ENCODE data around the gene PARD3.
"Not testable (repeated sequence)": the region's sequence is repeated elsewhere in the genome, so short reads cannot be mapped to it uniquely, and the experiment has no call there.

Gene PARD3

DNA sequence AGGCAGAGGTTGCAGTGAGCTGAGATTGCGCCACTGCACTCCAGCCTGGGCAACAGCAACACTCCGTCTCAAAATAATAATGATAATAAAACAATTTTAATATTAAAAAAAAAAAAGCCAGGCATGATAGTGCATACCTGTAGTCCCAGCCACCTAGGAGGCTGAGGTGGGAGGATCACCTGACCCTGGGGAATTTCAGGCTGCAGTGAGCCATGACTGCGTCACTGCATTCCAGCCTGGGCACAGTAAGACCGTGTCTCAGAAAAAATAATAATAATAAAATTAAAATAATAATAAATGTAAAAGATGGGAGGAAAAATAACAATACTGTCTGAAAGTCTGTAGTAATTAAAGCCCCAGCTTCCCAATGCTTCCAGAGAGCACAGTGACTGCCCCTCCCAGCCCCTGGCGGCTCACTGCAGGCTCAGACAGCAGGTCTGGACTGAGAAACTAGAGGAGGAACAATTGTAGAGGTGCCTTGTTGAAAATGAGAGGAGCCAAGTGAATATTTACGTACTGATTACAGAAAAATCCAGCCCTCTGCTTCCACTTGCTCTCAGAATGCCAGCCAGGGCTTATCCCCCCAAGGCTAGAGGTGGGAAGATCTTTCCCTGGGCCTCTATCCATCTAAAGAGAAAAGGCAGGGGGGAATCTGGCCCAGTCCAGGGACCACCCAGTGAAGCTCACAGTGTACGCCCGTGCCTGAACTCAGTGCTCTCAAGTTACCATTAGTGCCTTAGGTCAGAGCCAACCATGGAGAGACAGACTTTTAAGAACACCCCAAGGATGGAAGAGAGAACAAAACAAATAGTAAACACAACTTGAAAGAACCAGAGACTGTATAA, 112.8 kb downstream of the PARD3 start:
- Mint-ChIP-seq H3K9me3 (ENCODE audit: low read depth) (no peaks in the 10 kb centered on the region), H3K4me1 (ENCODE audit: low read depth) (peaks cover 3% of the 10 kb centered on the region), H3K4me3 (no peak overlapping the region), H3K27me3 (peaks cover 2% of the 10 kb centered on the region), H3K36me3 (no peaks in the 10 kb centered on the region), H3K27ac (no peak overlapping the region)

DNA sequence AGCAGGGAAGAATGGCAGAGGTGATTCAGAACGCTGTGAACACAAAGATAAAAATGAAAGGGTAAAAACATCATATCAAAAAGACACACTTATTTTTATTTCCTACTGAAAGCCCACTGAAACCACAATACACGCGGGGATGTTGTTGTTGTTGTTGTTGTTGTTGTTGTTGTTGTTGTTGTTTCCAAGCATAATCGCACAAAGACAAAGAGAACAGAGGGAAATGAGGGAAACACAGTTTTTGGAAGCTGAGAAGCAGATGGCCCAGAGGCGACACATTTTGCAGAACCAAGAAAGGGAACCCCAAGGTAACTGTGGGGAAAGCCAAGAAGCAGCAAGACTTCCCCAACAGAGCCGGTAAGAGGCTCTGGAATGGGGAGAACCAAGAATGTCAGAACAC, 113.9 kb downstream of the PARD3 start:
- Mint-ChIP-seq H3K27me3 (peaks cover 2% of the 10 kb centered on the region), H3K36me3 (no peaks in the 10 kb centered on the region), H3K27ac (no peak overlapping the region), H3K4me3 (no peak overlapping the region), H3K4me1 (ENCODE audit: low read depth) (peaks cover 3% of the 10 kb centered on the region), H3K9me3 (ENCODE audit: low read depth) (no peaks in the 10 kb centered on the region)

DNA sequence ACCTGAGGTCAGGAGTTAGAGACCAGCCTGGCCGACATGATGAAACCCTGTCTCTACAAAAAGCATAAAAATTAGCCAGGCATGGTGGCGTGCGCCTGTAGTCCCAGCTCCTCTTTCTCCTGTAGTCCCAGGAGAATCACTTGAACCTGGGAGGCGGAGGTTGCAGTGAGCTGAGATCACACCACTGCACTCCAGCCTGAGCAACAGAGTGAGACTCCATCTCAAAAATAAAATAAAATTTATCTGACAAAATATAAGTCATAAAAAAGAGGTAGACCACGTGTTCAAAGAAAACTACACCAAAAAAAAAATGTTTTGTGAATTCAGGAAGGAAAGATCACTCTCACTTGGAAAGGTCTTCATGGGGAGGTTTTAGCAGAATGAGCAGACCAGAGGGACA, 114.3 kb downstream of the PARD3 start:
- not testable (repeated sequence) for H3K9me3 Mint-ChIP-seq (ENCODE audit: low read depth); H3K27ac Mint-ChIP-seq; H3K4me3 Mint-ChIP-seq

DNA sequence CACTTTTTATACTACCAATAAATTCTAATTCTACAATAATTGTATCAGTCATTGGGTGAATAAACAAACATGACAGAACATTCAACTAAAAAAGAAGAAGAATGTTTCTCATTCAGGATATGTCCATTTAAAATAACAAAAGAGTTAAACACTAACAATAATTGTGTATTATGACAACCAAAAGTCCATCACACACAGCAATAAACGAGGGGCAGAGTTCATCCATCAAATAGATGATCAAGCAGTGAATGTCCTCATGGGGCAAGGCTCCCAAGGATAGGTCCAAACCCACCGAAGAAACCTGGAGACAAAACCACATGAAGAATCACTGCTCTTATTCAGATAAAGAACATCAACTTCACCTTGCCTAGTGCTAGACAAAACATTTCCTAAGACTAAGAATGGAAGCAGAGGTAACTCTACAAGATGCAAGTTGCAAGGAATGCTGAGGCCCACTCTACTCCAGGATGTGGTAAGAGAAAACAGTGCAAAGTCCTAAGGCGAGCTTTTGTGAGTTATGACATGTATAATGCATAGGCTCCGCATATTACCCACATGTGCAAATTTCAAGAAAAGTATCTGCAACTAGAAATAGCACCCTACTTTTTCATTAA, 115.1 kb downstream of the PARD3 start:
- no peaks in the 10 kb centered on the region for H3K36me3 Mint-ChIP-seq
- peaks cover 2% of the 10 kb centered on the region for H3K27me3 Mint-ChIP-seq
- H3K27ac Mint-ChIP-seq = no peak overlapping the region
- H3K9me3 Mint-ChIP-seq (ENCODE audit: low read depth) = no peaks in the 10 kb centered on the region
- no peaks in the 10 kb centered on the region for H3K4me1 Mint-ChIP-seq (ENCODE audit: low read depth)
- H3K4me3 Mint-ChIP-seq = no peak overlapping the region

More for the DNA sequence above, 114.3 kb downstream of the PARD3 start:
- H3K27me3 Mint-ChIP-seq; H3K36me3 Mint-ChIP-seq; H3K4me1 Mint-ChIP-seq (ENCODE audit: low read depth): not testable (repeated sequence)

DNA sequence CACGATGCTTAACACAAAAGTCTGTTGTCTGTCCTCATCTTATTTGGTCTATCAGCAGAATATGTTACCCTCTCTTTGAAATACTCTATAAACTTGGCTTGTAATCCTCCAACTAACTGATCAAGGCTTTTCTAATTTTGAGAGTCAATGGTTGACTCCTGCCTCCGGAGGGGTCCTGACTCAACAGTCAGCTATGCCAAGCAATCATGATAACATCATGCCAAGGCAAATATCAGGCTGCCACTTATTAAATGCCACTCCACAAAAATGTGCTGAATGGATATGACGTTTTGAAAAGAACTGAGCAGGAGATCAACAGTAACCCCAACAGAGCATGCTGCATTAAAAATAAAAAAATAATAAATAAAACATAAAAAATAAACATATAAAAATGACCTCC, 116.1 kb downstream of the PARD3 start:
- no peaks in the 10 kb centered on the region for H3K9me3 Mint-ChIP-seq (ENCODE audit: low read depth)
- peaks cover 2% of the 10 kb centered on the region for H3K27me3 Mint-ChIP-seq
- no peaks in the 10 kb centered on the region for H3K36me3 Mint-ChIP-seq
- no peak overlapping the region for H3K27ac Mint-ChIP-seq
- H3K4me3 Mint-ChIP-seq = no peak overlapping the region
- no peaks in the 10 kb centered on the region for H3K4me1 Mint-ChIP-seq (ENCODE audit: low read depth)

DNA sequence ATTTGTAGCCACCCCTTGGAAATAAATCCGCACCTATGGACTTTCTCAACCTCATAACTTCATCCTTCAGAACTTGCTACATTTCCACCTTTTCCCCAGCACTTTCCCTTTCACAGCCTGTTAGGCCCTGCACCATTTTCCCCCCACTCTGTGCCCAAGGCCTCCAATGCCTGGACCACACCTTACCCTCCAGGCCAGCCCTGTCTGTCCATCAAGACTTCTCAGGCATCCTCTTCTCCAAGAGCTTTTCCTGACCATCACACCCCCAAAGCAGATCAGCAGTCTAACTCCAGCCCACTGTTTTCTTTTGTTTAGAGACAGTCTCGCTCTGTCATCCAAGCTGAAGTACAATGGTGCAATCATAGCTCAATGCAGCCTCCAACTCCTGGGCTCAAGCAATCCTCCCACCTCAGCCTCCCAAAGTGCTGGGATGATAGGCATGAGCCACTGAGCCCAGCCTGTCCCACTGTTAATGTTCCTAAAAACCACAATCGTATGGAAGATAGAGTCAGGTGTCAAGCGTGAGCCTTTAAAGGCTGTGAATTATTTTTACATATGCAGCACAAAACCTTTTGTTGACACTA, 116.8 kb downstream of the PARD3 start:
- Mint-ChIP-seq H3K27ac (no peak overlapping the region), H3K4me3 (no peak overlapping the region), H3K27me3 (peaks cover 2% of the 10 kb centered on the region), H3K36me3 (no peaks in the 10 kb centered on the region), H3K4me1 (ENCODE audit: low read depth) (no peaks in the 10 kb centered on the region), H3K9me3 (ENCODE audit: low read depth) (no peaks in the 10 kb centered on the region)

DNA sequence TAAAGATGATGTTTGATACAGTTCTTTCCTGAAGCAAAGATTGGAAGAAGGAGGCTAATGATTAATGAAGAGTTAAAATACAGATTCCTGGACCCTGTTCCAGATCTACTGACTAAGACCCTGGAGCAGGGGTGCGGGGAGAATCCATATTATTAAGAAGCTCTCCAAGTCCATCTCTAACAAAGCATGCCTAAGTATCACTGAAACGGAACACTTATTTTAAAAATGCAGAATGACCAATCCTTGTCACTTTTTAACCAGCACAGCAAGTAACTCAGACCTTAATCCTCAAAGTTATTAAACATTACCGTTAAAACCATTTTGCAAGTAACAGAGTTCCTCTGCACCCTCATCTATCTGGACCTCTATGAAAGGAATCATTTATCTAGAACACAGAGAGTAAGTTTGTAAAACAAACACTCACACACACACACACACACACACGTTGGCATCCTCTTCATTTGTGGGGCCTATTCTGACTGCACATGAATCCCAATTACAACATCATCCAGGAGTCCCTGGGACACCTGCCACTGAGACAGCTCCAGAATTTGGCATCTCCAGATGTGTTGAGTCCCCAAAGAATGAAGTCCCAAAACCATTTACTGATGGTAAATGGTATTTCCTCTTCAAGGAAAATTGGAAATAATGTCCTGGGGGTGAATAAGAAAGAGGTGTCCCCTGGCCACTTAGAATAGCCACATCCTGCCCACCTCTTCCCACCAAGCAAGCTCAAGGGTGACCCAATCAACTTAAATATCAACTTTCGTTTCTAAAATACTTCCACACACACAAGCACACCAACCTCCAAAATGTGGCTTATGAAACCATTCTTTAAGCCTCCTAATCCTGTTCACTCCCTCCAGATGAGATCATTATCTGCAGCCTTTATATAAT, 117.5 kb downstream of the PARD3 start:
- Mint-ChIP-seq H3K36me3 (no peaks in the 10 kb centered on the region), H3K4me3 (no peak overlapping the region), H3K9me3 (ENCODE audit: low read depth) (no peaks in the 10 kb centered on the region), H3K27me3 (peaks cover 2% of the 10 kb centered on the region), H3K27ac (no peak overlapping the region), H3K4me1 (ENCODE audit: low read depth) (no peaks in the 10 kb centered on the region)

DNA sequence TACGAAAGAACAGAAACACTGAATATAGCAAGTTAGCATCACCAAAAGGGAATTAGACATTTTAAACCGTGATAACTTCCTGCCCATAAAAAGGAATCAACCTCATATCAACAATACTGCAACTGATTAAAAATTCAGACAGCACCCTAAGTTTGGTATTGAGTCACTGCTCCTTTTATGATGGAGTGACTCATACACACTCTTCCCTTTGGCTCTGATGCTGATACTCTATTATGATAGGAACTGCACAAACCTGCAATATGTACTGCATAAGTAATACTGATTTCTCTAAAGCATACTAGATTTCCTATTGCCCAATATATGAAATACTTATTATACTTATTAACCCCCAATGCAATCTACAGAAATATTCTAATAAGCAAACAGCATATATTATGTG, 118.7 kb downstream of the PARD3 start:
- no peaks in the 10 kb centered on the region for H3K4me1 Mint-ChIP-seq (ENCODE audit: low read depth)

DNA sequence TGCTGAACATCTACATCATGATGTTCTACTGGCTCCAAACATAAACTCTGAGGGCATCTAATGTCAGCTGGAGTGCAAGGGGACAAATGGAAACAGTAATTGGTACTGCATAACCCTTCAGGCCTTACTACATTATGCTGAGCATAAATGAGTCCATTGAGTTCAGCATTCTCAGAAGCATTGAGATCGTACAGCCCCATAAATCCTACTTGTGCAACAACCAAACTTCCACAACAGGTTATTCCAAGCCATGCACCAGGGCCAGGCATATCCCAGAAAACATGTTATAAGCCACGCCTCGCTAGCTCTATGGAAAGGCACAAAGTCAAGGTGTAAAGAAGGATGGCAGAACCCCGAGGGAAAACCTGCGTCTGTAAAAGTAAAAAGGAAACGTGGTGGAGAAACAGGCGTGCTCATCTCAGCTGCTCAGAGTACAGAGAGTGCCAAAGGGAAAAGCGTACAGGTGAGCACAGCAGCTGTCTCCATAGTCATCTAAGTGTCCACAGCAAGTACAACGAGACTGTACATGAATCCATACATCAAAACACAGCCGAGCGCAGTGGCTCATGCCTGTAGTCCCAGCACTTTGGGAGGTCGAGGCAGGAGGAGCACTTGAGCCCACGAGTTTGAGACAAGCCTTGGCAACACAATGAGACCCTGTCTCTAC, 124.6 kb downstream of the PARD3 start:
- no peak overlapping the region for H3K4me3 Mint-ChIP-seq
- H3K4me1 Mint-ChIP-seq (ENCODE audit: low read depth) = no peaks in the 10 kb centered on the region
- H3K9me3 Mint-ChIP-seq (ENCODE audit: low read depth) = no peaks in the 10 kb centered on the region
- H3K27me3 Mint-ChIP-seq = no peaks in the 10 kb centered on the region
- no peaks in the 10 kb centered on the region for H3K36me3 Mint-ChIP-seq
- no peak overlapping the region for H3K27ac Mint-ChIP-seq

More for the DNA sequence above, 118.7 kb downstream of the PARD3 start:
- H3K27ac Mint-ChIP-seq = no peak overlapping the region
- H3K36me3 Mint-ChIP-seq = no peaks in the 10 kb centered on the region
- no peaks in the 10 kb centered on the region for H3K9me3 Mint-ChIP-seq (ENCODE audit: low read depth)
- H3K4me3 Mint-ChIP-seq = no peak overlapping the region
- peaks cover 2% of the 10 kb centered on the region for H3K27me3 Mint-ChIP-seq

DNA sequence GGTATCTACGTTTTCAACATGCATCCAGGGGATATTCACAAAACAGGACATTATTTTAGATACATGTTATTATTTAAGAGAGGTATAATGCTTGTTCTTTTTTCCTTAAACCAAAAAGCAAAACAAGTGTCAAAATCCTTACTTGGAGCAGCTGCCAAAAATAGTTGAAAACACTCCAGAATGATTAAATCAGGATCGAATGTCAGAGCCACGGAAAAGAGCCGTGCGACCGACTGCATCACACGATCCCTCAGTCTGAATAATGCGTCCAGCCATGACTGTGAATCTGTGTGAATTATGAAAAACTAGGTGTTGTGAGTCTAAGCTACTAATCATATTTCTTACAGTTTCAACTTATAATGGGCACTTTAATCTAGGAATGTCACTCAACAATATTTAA, 126.0 kb downstream of the PARD3 start:
- Mint-ChIP-seq H3K9me3 (ENCODE audit: low read depth) (no peaks in the 10 kb centered on the region), H3K27me3 (no peaks in the 10 kb centered on the region), H3K36me3 (no peaks in the 10 kb centered on the region), H3K27ac (no peak overlapping the region), H3K4me3 (no peak overlapping the region), H3K4me1 (ENCODE audit: low read depth) (no peaks in the 10 kb centered on the region)

DNA sequence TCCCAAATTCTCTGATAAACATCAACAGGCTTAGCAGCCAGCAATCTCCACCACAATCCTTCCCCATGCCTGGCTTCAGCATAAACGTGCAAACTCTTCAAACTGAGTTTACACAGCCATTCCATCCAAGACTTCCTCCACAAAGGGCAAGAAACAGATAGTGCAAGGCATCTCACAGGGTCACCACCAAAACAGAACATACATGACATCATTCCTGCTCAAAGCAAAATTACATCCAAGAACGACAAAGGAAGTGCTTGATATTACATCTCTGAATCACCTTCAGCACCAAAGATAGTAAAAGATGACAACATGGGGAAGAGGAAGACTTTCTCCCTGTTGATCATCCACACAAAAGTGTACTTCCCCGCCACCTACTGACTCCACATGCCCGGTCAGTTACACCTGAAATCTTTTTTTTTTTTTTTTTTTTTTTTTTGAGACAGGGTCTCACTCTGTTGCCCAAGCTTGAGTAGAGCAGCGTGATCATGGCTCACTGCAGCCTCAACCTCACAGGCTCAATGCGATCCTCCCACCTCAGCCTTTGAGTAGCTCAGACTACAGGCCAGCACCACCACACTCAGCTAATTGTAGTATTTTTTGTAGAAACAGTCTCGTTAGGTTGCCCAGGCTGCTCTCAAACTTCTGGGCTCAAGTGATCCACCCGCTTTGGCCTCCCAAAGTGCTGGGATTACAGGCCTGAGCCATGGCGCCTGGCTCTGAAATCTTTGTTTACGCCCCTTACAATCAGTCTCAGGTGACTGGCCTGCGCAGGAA, 127.5 kb downstream of the PARD3 start:
- no peaks in the 10 kb centered on the region for H3K9me3 Mint-ChIP-seq (ENCODE audit: low read depth)
- no peak overlapping the region for H3K4me3 Mint-ChIP-seq
- H3K36me3 Mint-ChIP-seq = no peaks in the 10 kb centered on the region

DNA sequence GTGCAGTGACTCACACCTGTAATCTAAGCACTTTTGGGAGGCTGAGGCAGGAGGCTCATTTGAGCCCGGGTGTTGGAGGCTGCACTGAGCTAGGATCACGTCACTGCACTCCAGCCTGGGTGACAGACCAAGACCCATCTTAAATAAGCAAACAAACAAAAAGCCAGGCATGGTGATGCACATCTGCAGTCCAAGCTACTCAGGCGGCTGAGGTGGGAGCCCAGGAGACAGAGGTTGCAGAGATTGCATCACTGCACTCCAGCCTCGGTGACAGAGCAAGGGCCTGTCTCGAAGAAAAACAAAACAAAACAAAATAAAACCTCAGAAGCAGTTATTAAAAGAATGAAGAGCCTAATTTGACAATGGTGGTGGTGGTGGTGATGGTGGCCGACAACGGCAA, 132.5 kb downstream of the PARD3 start:
- no peaks in the 10 kb centered on the region for H3K9me3 Mint-ChIP-seq (ENCODE audit: low read depth)
- no peaks in the 10 kb centered on the region for H3K36me3 Mint-ChIP-seq
- no peaks in the 10 kb centered on the region for H3K27me3 Mint-ChIP-seq
- H3K4me1 Mint-ChIP-seq (ENCODE audit: low read depth) = no peaks in the 10 kb centered on the region
- H3K4me3 Mint-ChIP-seq = no peak overlapping the region
- no peak overlapping the region for H3K27ac Mint-ChIP-seq

More for the DNA sequence above, 127.5 kb downstream of the PARD3 start:
- Mint-ChIP-seq H3K27ac (no peak overlapping the region), H3K27me3 (no peaks in the 10 kb centered on the region), H3K4me1 (ENCODE audit: low read depth) (no peaks in the 10 kb centered on the region)

DNA sequence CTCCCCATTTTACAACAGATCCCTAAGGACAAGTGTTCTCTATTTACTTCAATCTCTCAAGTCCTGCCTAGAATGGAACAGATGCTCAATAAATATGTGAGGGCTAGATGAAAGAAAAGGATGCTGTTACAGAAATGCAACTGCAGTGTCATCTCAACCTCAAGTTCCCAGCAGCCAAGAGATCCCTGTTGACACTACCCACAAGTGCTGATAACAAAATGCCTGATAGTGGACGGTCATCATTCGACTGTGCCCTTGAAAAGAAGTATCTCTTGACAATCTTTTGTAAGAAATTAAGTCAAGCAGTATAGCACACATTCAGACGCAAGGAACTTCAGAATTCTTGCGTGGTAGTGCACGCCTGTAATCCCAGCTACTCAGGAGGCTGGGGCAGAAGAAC, 133.2 kb downstream of the PARD3 start:
- no peaks in the 10 kb centered on the region for H3K9me3 Mint-ChIP-seq (ENCODE audit: low read depth)
- H3K4me1 Mint-ChIP-seq (ENCODE audit: low read depth) = no peaks in the 10 kb centered on the region
- H3K4me3 Mint-ChIP-seq = no peak overlapping the region
- no peak overlapping the region for H3K27ac Mint-ChIP-seq
- no peaks in the 10 kb centered on the region for H3K36me3 Mint-ChIP-seq
- no peaks in the 10 kb centered on the region for H3K27me3 Mint-ChIP-seq

DNA sequence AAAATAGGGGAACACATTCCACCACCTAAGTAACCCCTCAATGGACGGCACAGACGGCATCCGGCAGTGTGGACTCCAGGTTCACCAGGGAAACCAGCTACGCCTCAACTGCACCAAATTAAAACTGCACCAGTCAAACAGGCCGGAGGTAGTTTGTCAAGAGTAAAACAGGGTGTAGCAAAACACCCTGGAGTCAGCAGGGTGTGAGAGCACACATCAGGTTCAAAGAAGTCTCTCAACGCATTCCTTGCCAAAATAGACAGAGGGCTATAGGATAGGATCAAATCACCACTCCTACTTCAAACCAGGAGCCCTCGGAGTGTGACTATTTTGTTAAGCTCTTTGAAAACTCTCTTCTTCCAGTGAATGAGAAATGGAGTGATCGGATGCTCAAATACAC, 135.9 kb downstream of the PARD3 start:
- Mint-ChIP-seq H3K9me3 (ENCODE audit: low read depth) (no peaks in the 10 kb centered on the region), H3K4me1 (ENCODE audit: low read depth) (no peaks in the 10 kb centered on the region), H3K36me3 (no peaks in the 10 kb centered on the region), H3K4me3 (no peak overlapping the region), H3K27me3 (peaks cover under 1% of the 10 kb centered on the region), H3K27ac (no peak overlapping the region)
